Measurements from ENCODE around the gene GPA33. TPM values are rescaled to one million over a fixed set of nuclear protein-coding genes. Genes with fewer than 3 reads are reported as not detected.

Gene GPA33
- total RNA-seq, 2 experiments from 2014 or later: not detected

DNA sequence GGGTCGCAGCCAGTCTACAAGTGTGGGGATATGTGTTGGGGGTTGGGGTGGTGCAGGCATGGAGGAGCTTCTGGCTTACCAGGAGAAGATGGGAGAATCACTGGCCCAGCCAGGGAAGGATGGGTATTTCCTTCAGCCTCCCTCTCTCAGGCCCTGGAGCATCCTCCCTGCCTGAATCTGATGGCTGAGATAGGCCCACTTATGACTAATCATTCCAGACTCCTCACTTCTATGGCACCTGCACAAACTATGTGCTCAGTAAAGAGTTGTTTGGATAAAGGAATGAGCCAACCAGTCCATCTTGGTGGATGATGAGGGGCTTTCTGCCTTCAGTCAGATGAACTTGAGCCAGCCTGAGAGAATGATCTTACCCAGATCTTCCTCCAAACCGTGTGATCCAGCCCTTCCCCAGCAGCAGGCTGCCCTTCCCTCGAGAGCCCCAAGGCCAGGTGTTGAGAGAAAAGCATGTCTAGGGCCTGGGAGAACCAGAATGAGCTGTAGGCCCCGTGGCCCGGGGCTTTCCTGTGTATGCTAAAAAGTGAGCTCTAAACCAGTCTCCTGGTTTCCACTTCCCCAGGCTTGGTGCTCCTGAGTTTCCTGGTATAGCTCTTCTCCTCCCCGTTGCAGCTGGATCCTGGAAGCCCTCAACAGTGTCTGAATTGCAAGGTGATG is 1.3 kb downstream of the GPA33 start:
- intact Hi-C loops (cut with micrococcal nuclease; ENCODE audit: unreplicated experiment): no loop called here
- H3K9me3 ChIP-seq (ENCODE audit: low read length): no peaks in the 10 kb centered on the region
- ChIA-PET CTCF (ENCODE audit: unreplicated experiment) (no interaction called here), POLR2A (interaction anchor here (1.1 kb wide), 1 partner anchor 172 kb away, joined by 3 read pairs; no protein-coding TSS in a partner anchor)
- BruUV-seq (replicated peaks): no TSS peak
- no peak overlapping the region for H3K4me2 ChIP-seq (ENCODE audit: low read length)
- H2AFZ ChIP-seq (ENCODE audit: low read length): no peak overlapping the region
- TF ChIP-seq EZH2phosphoT487 (IDR thresholded peaks at IDR 0.05; ENCODE audit: borderline replicate concordance, low read depth, low read length): no peak
- TF ChIP-seq, protein P1, sequence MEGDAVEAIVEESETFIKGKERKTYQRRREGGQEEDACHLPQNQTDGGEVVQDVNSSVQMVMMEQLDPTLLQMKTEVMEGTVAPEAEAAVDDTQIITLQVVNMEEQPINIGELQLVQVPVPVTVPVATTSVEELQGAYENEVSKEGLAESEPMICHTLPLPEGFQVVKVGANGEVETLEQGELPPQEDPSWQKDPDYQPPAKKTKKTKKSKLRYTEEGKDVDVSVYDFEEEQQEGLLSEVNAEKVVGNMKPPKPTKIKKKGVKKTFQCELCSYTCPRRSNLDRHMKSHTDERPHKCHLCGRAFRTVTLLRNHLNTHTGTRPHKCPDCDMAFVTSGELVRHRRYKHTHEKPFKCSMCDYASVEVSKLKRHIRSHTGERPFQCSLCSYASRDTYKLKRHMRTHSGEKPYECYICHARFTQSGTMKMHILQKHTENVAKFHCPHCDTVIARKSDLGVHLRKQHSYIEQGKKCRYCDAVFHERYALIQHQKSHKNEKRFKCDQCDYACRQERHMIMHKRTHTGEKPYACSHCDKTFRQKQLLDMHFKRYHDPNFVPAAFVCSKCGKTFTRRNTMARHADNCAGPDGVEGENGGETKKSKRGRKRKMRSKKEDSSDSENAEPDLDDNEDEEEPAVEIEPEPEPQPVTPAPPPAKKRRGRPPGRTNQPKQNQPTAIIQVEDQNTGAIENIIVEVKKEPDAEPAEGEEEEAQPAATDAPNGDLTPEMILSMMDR (conservative IDR thresholded peaks at IDR 0.05; ENCODE audit: low read length): no peak
- H3K79me2 ChIP-seq (ENCODE audit: insufficient read depth, low read depth, low read length): no peaks in the 10 kb centered on the region
- no peaks in the 10 kb centered on the region for H3K36me3 ChIP-seq (ENCODE audit: insufficient read depth, low read length)
- H4K20me1 ChIP-seq (ENCODE audit: insufficient read depth, low read length): no peaks in the 10 kb centered on the region
- H3K9me2 ChIP-seq (ENCODE audit: insufficient read depth, low read length): no peaks in the 10 kb centered on the region
- DNase-seq (ENCODE audit: low spot score): no peak
- no peak overlapping the region for H3K4me3 ChIP-seq (ENCODE audit: low read depth, low read length, poor library complexity, severe bottlenecking)
- no peak overlapping the region for H3K27ac ChIP-seq (ENCODE audit: low read depth, low read length, poor library complexity, severe bottlenecking)
- H3K4me1 ChIP-seq (ENCODE audit: insufficient read depth, low read length, poor library complexity, severe bottlenecking): peaks cover 8% of the 10 kb centered on the region

DNA sequence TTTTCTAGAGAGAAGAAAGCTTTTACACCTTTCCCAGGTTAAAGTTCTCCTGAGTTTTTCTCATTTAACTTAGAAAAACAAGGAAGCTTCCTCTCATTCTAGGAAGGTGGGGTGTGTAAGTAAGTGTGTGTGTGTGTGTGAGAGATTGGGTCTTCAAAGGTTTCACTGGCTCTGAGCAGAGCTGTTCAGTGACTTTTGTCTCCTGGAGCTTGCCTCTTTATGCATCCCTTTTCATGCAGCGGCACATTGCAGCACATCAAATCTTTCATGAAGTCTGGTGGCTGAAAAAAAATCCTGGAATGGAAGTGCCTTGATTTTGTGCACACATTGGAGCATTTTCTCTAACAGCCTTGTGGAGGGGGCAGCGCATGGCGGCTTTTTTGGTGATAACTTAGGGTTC is 3.4 kb downstream of the GPA33 start:
- ChIA-PET CTCF (ENCODE audit: unreplicated experiment) (no interaction called here), POLR2A (interaction anchor here (0.6 to 0.7 kb wide), 2 partner anchors 253 to 1264 kb away, joined by 3 read pairs; no protein-coding TSS in a partner anchor)
- no peak for DNase-seq (ENCODE audit: low spot score)
- H4K20me1 ChIP-seq (ENCODE audit: insufficient read depth, low read length): no peaks in the 10 kb centered on the region
- H3K4me3 ChIP-seq (ENCODE audit: low read depth, low read length, poor library complexity, severe bottlenecking): no peak overlapping the region
- H3K9me2 ChIP-seq (ENCODE audit: insufficient read depth, low read length): no peaks in the 10 kb centered on the region
- TF ChIP-seq, protein P1 (conservative IDR thresholded peaks at IDR 0.05; ENCODE audit: low read length): no peak
- TF ChIP-seq EZH2phosphoT487 (IDR thresholded peaks at IDR 0.05; ENCODE audit: borderline replicate concordance, low read depth, low read length): no peak
- H2AFZ ChIP-seq (ENCODE audit: low read length): no peak overlapping the region
- H3K9me3 ChIP-seq (ENCODE audit: low read length): no peaks in the 10 kb centered on the region
- intact Hi-C loops (cut with micrococcal nuclease; ENCODE audit: unreplicated experiment): no loop called here
- BruUV-seq (replicated peaks): no TSS peak
- peaks cover 8% of the 10 kb centered on the region for H3K4me1 ChIP-seq (ENCODE audit: insufficient read depth, low read length, poor library complexity, severe bottlenecking)
- no peaks in the 10 kb centered on the region for H3K79me2 ChIP-seq (ENCODE audit: insufficient read depth, low read depth, low read length)
- no peak overlapping the region for H3K4me2 ChIP-seq (ENCODE audit: low read length)
- H3K27ac ChIP-seq (ENCODE audit: low read depth, low read length, poor library complexity, severe bottlenecking): no peak overlapping the region
- H3K36me3 ChIP-seq (ENCODE audit: insufficient read depth, low read length): no peaks in the 10 kb centered on the region

DNA sequence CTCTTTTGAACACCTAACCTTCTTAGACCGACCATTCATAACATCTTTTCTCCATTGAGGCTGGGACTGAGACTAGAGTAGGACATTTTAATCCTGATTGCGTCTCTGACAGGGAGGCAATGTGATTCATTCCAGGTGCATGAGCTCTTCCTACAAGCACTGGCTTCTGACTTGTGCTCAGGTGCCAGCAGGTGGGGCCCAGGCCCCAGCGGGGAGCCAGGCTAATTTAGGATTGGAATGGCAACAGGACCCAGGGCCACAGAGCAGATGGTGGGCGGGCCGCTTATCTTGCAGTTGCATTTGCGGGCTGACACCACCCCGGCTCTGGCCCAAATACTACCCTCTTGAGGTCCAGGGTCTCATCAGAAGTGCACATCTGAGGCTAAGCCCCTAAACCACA is 4.1 kb downstream of the GPA33 start:
- Histone ChIP-seq H2AFZ (ENCODE audit: low read length) (no peak overlapping the region), H3K9me3 (ENCODE audit: low read length) (no peaks in the 10 kb centered on the region), H3K4me1 (ENCODE audit: insufficient read depth, low read length, poor library complexity, severe bottlenecking) (peaks cover 8% of the 10 kb centered on the region), H3K4me3 (ENCODE audit: low read depth, low read length, poor library complexity, severe bottlenecking) (no peak overlapping the region), H4K20me1 (ENCODE audit: insufficient read depth, low read length) (no peaks in the 10 kb centered on the region), H3K9me2 (ENCODE audit: insufficient read depth, low read length) (no peaks in the 10 kb centered on the region), H3K79me2 (ENCODE audit: insufficient read depth, low read depth, low read length) (no peaks in the 10 kb centered on the region), H3K4me2 (ENCODE audit: low read length) (no peak overlapping the region), H3K27ac (ENCODE audit: low read depth, low read length, poor library complexity, severe bottlenecking) (no peak overlapping the region), H3K36me3 (ENCODE audit: insufficient read depth, low read length) (no peaks in the 10 kb centered on the region)
- BruUV-seq (replicated peaks): no TSS peak
- intact Hi-C loops (cut with micrococcal nuclease; ENCODE audit: unreplicated experiment): no loop called here
- DNase-seq (ENCODE audit: low spot score): no peak
- ChIA-PET POLR2A (interaction anchor here (0.6 kb wide), 1 partner anchor 1263 kb away, joined by 3 read pairs; no protein-coding TSS in a partner anchor), CTCF (ENCODE audit: unreplicated experiment) (no interaction called here)
- TF ChIP-seq, protein P1 (conservative IDR thresholded peaks at IDR 0.05; ENCODE audit: low read length): no peak
- no peak for TF ChIP-seq EZH2phosphoT487 (IDR thresholded peaks at IDR 0.05; ENCODE audit: borderline replicate concordance, low read depth, low read length)
